ENCODE data around the gene ABCG2. TPM values are rescaled to one million over a fixed set of nuclear protein-coding genes. Genes with fewer than 3 reads are reported as not detected.

Gene ABCG2
- total RNA-seq, 2 donors from 2014 or later: 0.13 to 1.4 TPM

Other genes with a start within 250 kb of the ABCG2 start
- not detected for gene SPP1, start 182.9 kb downstream of the ABCG2 start, total RNA-seq
- 10 to 100 TPM; 10.2 to 11.1 TPM for gene PKD2, start 151.0 kb downstream of the ABCG2 start, total RNA-seq
- 10 to 100 TPM; 77.3 to 91.1 TPM for gene PPM1K, start 125.9 kb upstream of the ABCG2 start, total RNA-seq
- gene HERC6, start 220.2 kb upstream of the ABCG2 start, total RNA-seq: 10 to 100 TPM; 15.5 to 28.3 TPM

All from T-helper 17 cell (primary cell).